HG03342 (cell line): ENCODE measurements around the gene DKK3.

Experiments
- ATAC-seq: cut with Tn5 transposase; IDR thresholded peaks from one replicate; pipeline ENCODE4 v1.9.1; 2021; ENCODE audit warnings: mild to moderate bottlenecking, moderate library complexity; ENCODE audit not compliant: unreplicated experiment

Gene DKK3

GRCh38 chr11:12031856-12032544, 23.6 kb upstream of the DKK3 start:
- ATAC-seq, result no peak

DNA sequence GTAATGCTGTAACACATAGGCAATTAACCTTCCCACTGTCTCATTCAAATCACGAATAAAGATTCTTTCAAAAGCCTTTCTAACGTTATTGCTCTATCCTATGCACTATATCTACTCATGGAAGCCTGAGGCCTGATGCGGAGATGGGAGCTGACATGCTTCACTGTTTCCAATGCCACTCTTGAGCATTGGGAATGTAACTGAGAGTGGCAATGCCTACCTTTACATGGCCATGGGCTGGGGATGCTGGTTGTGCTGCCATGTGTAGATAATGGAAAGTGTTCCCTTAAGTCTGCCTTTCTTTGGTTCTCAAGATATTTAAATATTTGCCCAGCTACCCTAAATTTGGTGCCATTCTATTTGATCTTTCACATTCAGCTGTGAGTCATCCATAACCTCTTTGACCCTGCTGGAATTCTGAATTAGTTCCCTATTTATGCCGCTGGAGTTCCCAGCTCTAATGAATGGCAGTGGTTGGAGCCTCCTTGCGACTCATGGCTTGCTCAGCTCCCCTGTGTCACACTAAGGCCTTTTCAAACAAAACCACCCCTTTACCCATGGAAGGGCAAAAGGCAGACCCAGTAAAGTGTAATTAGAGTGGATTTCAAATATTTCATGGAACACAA, 21.4 kb upstream of the DKK3 start:
- ATAC-seq, result no peak

DNA sequence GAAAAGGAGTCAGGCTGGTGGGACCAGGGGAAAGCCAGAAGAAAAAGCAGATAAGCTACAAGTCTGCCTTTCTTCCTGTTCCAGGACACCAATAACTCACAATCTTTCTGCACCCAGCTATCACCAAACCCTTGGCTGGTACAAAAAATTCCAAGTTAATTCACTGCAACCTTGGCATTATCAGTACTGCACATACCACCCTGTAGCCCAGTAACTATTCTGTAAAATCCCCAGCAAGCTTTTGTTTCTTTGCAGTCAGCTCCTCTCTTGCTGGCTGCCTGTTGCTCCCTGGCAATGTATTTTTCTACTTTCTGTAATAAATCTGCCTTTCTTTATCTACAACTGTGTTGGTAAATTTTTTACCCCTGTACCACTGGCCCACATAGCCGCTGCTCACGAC, 20.7 kb upstream of the DKK3 start:
- ATAC-seq, result no peak

DNA sequence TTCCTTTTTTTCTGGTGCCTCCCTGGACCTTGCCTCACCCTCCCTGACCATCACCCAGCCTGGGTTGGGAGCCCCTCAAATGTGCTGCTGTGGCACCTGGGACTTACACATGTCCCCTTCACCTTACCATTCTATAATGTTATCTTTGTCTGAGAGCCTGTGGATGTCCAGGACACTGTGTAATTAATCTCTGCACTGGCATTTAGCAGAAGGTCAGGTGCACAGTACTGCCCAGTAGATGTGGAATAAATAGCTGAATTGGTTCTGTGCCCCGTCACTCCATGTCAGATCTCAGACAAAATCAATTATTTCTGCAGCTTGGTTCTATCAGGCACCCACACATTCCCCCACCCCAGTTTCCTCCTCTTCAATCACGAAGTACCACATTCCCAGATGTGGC, 19.9 kb upstream of the DKK3 start:
- no peak for ATAC-seq

DNA sequence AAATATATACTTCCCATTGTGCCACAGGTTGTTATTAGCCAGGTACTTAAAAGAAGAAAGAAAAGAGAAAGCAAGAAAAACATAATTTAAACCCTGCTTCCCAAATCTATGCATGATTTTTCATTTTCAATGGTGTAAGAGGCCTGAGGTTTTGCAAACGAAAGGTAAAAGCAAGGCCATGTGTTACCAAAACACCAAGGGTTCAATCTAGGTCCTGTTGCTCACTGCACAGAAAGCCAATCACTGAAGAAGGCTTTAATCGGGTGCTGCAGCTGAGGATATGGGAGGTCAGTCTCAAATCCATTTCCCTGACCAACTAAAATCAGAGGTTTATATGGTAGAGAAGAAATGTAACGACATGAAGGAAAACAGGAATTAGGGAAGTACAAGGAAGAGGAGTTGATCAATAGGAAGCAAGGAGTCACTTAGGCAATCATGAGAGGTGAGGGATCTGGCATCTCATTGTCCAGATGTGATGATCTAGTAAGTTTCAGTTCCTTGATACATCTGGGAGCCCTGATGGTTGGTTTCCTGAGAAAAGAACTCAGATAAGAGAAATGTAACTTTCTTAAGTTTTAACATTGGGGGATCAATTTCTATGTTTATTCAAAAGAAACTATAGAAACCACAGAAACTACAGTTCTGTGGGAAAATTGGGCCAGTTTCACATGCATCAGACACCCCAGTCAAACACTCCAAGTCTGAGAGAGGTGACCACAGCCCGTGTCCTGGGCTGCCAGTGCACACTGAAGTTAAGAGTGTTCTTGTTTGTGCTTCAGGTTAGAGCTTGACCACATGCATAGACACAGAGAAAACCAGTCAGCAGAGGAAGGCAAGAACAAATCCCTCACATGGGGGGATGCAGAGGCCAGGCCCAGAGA, 18.1 kb upstream of the DKK3 start:
- ATAC-seq, result no peak

DNA sequence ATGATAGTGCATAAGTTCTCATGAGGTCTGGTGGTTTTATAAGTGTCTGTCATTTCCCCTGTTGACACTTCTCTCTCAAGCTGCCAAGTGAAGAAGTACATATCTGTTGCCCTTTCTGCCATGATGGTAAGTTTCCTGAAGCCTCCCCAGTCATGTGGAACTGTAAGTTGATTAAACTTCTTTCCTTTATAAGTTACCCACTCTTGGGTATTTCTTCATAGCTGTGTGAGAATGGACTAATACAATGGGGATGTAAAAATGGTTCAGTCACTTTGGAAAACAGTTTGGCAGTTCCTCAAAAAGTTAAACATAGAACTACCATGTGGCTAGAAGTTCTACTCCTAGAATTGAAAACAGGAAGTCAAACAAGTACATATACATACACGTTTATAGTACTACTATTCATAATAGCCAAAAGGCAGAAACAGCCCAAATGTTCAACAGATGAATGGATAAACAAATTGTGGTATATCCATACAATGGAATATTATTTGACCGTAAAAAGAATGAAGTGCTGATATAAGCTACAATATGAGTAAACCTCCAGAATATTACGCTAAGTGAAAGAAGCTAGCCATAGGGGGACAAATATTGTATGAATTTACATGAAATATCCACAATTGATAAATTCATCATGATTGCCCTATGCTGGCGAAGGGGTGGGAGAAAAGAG, 16.0 kb upstream of the DKK3 start:
- no peak for ATAC-seq

- no peak for ATAC-seq
Measured at GRCh38 chr11:12023015-12023414, 14.6 kb upstream of the DKK3 start.

GRCh38 chr11:12020546-12020945, 12.1 kb upstream of the DKK3 start:
- no peak for ATAC-seq

GRCh38 chr11:12019866-12020416, 11.5 kb upstream of the DKK3 start:
- ATAC-seq, result no peak

DNA sequence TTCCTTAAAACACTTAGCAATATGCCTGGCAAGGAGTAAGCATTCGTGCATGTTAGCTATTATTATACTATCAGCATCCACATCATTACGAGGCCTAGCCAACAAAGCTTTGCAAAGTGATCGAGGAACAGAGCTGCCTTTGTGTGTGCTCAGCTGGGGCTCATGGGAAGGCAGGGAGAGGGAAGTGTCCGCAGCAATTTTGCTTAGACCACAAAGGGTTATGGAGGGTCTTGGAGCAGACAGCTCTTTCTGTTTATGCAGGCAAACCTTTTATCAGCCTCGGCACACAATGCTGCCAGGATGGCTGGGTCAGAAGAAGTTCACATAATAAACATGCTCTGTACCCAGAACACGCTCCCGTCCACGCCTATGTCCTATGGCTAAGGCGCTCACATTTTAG, 10.9 kb upstream of the DKK3 start:
- ATAC-seq, result no peak

- ATAC-seq, result no peak
Measured at GRCh38 chr11:12017865-12018453, 9.5 kb upstream of the DKK3 start.

- ATAC-seq, result no peak
Measured at GRCh38 chr11:12017243-12017678, 8.8 kb upstream of the DKK3 start.

DNA sequence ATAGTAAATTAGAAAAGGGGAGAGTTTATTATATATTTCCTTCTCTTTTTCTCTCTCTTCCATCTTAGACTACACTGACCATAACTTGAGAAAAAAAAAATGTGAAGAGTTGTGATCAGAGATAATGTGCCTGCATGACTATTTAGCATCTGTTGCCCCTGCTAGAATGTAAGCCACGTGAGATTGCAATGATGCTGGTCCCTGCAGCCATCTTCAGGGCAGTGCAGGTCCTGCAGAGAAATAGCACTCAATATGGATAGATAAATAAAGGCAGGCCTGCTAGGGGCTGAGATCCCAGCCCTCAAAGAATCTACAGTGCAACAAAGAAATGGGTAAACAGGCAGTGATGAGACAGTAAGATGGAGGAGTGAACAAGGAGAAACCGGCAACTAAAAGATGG, 7.8 kb upstream of the DKK3 start:
- no peak for ATAC-seq

- no peak for ATAC-seq
Measured at GRCh38 chr11:12015486-12015885, 7.1 kb upstream of the DKK3 start.

DNA sequence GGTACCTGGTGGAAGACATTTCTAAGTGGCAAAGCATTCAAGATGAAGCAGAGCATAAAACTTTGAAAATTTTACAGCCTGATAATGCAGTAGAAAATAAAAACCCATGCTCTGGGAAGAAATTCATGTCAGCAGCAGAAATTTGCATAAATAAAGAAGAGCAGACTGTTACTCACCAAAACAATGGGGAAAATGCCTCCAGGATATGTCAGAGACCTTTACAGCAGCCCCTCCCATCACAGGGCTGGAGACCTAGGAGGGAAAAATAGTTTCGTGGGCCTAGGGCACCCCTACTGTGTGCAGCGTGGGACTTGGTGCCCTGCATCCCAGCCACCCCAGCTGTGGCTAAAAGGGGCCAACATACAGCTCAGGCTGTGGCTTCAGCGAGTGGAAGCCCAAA, 5.4 kb upstream of the DKK3 start:
- no peak for ATAC-seq

GRCh38 chr11:12009617-12010321, 1.3 kb upstream of the DKK3 start:
- no peak for ATAC-seq

DNA sequence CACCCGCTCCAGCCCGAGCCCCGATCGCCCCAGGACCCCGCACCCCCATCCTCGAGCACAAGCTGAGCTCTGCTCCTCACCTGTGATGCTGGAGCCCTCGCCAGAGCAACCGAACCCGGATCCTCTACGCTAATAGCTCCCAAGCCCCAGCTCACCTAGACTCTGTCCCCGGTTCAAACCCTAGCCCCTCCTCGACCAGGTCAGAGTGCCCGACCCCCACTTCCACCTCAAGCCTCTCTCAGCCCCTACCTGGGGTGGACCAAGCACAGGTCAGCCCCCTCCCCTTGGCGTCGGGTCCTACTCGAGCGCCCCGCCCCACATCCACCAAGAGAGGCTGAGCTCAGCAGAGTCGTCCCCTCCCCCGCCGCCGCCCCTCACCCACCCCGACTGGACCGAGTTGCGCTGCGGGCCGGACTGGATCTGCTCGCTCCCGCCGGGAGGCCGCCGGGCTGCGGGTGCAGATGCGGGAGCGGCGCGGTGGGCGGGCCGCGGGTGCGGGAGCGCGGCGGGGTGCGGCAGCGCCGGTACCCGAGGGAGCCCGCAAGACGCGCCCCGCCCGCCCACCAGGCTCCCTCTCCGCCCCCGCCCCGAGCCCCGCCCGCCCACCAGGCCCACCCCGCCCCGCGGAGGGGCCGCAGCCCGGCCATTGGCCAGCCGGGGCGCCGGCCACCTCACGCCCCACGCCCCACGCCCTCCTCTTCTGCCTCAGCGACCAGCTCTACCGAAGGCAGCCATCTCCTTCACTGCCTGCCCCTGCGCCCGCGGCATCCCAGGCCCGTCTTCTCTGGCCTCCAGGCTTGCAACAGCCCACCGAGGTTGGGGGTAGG, 577 bp upstream of the DKK3 start:
- ATAC-seq, result no peak

DNA sequence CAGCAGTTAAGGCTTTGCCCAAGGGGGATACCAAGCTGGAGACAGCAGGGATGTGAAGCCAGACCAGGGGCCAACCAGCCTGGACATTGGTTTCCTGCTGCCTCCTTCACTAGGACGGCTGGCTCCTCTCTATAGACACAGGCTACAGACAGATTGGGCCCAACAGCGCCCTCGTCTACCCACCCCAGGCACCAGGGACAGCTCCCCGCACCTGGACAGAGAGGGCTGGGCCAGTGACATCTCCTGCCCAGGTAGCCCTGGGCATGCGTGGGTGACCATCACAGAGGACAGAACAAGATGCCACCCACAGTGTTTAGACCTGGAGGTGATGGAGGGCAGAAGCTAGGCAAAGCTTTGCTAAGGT, 1.2 kb downstream of the DKK3 start:
- ATAC-seq, result no peak

- no peak for ATAC-seq
Measured at GRCh38 chr11:12006552-12007229, 1.7 kb downstream of the DKK3 start.
